ENCODE measurements around the gene FJX1.

Gene FJX1, protein sequence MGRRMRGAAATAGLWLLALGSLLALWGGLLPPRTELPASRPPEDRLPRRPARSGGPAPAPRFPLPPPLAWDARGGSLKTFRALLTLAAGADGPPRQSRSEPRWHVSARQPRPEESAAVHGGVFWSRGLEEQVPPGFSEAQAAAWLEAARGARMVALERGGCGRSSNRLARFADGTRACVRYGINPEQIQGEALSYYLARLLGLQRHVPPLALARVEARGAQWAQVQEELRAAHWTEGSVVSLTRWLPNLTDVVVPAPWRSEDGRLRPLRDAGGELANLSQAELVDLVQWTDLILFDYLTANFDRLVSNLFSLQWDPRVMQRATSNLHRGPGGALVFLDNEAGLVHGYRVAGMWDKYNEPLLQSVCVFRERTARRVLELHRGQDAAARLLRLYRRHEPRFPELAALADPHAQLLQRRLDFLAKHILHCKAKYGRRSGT

DNA sequence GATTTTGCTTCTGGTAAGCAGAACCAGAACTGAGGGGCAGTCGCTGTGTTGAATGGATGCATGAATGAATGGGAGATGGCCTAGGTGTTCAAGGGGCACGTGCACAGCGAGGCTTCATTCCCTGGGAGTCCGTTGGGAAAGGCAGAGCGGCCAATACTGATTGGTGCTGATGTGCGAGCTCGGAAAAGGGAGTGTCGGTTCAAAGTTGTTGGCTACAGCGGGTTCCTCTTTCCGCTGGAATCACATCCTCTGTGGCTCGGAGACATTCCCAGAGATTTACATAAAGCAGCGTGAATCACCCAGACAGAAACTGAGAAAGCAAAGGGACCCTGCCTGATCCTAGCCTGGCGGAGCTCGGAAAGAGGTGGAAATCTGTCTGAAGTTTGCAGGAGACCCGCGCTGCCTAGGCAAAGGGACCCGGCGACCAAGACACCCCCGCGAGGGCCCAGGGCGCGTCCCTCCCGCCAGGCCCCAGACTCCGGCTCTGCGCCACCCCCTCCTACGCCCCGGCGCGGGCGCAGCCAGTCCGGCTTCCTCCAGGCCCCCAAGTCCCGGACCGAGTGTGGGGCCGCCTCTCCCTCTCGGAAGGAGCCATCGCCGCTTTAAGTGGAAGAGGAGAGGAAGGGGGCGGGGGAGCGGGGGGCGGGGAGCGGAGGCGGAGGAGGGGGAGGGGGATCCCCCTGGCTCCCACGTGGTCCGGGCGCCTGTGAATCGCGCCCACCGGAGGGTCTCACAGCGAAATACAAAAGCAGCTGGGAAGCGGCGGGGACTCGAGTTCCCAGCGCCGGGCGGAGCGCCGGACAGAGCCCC, at the start of gene FJX1:
FJX1 (plus strand) TSS at position 774 of the 810 bp plus-strand sequence. CDS start 177 bp downstream, outside the sequence.
- peak; percentile 96 for DNase-seq

DNA sequence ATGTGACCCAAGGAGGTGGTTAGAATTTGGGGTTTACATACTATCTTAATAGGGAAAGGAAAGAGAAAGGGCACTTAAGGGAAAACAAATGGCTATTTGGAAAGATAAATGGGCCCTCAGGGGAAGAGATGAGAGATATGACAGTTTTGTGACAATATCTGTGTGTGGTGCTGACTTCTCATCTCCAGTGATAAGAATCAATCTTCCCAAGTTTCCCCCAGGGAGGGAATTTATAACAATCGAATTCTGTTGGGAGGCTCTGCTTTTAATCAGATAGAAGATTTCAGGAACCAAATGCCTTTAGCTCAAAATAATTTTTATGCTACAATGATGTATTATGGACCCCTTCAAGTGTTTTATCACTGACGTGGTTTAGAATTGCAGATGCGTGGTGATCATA, 46.6 kb upstream of the FJX1 start:
- no peak for DNase-seq

DNA sequence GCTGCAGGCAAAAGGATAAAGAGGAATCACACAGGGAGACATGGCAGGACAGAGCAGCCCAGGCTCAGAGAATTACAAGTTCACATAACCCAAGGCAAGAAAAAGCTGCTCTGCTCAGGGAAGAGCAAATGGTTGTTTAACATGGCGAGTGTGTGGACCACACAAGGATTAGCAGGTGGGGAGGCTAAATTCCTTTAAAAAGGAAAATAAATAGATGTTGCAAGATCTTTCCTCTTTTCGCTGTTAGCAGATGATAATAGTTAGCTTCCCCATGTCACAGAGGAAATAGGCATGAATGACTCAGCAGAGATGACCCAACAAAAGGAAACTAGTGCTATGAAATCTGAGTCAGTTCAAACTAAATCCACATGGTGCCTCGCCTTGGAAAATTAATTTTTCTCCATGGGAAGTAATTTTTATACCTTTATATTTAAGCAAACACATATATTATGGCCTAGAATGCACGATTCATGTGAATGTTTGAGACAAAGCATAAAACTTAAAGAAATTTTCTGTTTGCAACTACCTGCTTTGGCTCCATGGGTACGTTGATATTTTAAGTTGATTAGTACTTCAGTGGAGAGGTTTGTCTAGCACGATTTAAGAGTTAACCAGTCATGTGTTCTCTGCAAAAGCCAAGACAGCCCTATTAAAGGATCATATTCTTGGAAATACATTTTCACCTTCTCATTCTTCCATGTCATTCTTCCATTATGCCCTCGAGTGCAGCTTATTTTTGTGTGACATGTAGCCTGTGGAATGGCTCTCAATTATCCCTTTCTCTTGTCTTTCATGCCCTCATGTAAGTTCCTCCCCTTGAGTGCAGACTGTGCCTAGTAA, 38.5 kb upstream of the FJX1 start:
- peak; percentile 98 for DNase-seq

DNA sequence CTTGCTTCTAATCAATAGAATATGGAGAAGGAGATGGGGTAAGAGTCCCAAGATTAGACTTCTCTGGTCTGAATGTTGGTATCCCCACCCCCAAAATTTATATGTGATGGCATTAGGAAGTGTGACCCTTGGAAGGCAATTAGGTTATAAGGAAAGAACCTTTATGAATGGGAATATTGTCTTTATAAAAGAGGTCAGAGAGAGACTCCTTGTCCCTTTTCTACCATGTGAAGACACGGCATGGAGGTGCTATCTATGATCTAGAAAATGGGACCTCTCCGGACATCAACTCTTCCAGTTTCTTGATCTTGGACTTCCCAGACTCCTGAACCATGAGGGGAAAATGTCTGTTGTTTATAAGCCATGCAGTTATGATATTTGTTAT, 37.9 kb upstream of the FJX1 start:
- DNase-seq: no peak

DNA sequence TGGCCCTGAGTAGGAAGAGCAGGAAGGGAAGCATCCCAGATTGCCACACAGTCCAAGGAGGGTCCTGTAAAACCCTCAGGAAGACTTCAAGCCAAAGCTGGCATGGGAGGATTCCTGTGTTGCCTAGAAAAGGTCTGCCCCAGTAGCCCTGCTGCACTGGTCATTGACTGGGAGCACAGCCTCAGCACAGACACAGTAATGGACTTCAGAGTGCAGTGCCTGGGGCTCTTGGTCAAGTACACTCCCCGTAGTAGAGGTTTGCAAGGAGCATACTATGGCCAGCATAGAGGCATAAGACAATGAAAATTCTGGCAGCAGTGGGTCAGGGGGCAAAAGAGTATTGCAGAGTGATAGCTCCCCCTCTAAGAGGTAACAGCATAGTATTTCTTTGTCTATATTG, 36.2 kb upstream of the FJX1 start:
- DNase-seq: no peak

DNA sequence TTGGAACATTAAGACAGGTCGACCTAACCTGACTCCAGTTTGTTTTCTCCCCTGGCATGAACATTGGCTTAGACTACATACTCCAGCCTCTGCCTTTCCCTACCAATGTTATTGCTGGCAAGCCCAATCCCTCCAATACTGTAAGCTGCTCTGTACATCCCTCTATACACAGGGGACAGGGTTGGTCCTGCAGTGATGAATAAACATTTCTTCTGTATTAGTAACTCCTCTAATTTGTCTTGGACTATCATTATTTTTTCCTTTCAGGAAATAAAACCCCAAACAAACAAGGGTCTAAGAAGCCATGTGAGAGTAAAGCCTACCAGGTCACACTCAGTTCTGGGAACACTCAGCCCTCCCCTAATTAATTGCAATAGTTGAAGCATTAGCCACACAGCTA, 35.1 kb upstream of the FJX1 start:
- DNase-seq: peak; percentile 53

DNA sequence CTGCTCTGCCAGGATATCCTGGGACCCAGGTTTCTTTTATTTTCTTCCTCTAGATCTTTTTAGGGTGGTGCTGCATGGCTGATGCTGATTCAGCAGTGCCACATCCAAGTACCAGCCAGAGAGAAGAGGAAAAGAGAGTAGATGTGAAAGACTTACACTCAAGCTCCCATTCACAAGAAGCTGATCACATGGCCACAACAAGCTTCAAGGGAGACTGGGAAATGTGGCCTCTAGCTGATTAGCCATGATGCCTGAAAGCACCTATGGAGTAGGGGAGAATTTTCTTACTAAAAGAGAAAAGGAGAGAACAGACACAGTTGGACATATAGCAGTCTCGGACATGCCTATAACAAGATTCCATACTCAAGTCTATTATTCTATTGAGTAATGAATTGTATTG, 34.4 kb upstream of the FJX1 start:
- DNase-seq: peak; percentile 11

DNA sequence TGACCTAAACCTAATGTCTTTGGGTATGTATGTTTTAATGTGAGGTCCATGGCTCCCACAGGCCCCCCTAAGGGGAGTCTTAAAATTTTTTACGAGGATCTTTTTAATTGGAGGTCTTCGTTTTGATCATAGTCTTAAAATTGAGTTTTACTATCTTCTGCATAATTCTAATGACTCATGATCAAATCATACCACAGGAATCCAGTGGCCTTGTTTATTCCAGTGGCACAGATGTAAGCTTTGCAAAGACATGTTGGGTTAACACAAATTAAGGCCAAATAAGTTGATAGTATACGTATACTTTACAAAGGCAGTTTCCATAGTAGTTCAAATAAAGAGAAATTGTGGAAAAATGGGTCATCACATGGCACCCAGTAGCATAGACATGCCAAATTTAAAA, 33.9 kb upstream of the FJX1 start:
- DNase-seq: peak; percentile 90

DNA sequence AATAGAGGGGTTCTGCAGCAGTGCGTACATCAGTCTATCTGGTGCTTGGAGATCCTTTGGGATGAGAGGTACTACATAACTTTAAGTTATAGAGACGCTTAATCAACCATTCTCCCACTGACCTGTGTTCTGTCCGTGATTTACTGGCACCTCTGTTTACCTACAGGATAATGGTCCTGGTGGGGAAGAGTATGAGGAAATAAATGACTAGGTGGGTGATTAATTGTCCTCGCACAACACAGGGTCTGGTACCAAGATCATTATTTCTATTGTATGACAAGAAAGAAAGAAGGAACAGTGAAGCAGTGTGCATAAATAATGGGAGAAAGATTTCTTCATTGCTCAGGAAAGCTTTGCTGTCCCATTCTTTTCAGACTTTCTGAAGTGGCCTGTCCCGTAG, 32.8 kb upstream of the FJX1 start:
- DNase-seq: no peak

DNA sequence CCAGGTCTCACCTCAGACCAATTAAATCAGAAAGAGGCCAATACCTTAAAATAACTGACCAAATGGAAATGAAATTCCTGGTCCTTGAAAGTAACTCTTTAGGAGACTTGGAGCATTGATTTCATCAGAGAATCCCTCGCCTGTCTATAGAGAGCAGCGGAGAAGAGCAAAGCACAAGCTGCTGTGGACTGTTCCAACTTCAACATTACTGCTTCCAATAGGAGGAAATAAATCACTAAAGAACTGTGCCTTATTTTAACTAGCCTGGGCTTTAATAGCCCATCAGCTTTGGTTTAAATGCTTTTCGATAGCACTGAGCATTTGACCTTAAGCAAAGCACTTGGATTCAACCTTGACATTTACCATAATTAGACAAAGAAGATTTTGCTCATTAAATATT, 32.0 kb upstream of the FJX1 start:
- no peak for DNase-seq

DNA sequence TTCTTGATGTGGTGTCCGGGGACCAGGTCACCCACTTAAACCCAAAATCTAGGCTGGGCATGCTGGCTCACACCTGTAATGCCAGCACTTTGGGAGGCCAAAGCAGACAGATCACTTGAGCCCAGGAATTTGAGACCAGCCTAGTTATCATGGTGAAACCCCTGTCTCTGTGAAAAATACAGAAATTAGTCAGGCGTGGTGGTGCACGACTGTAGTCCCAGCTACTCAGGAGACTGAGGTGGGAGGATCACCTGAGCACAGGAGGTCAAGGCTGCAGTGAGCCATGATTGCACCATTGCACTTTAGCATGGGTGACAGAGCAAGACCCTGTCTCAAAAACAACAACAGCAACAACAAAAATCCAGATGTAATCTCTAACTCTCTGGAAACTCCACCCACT, 30.3 kb upstream of the FJX1 start:
- no peak for DNase-seq

DNA sequence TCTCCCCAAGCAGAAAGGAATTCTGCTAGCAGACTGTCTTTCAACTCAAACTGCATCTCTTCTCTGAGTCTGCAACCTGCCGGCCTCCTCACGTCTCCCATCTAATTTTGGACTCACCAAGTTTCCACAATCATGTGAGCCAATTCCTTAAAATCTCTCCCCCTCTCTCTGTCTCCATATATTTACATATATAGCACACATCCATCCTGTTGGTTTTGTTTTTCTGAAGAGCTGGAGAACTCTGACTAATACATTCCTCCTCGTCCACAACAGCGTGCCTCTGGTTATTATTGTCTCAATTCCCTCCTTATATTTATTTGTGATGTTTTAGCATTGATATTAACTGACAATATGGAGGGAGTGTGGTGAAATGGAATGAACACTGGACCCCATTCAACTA, 29.6 kb upstream of the FJX1 start:
- DNase-seq: peak; percentile 87

DNA sequence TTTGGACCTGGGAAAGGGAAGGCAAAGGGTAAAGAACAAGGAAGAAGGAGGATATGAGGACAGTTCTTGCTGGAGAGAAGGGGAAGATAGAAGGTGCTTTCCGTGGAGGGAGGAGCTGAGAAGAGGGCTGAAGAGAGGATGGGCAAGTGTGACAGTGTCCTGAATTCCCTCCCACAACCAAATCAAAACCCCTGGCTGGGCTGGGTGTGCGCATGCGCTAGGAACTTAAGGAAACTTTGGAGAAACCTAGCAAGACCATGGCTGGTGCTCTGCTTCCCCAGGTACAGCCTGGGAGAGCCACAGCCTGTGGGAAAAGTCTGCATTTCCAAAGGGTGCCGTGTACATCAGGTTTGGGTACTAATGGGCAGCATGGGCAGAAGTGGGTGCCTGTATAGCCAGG, 29.0 kb upstream of the FJX1 start:
- no peak for DNase-seq

DNA sequence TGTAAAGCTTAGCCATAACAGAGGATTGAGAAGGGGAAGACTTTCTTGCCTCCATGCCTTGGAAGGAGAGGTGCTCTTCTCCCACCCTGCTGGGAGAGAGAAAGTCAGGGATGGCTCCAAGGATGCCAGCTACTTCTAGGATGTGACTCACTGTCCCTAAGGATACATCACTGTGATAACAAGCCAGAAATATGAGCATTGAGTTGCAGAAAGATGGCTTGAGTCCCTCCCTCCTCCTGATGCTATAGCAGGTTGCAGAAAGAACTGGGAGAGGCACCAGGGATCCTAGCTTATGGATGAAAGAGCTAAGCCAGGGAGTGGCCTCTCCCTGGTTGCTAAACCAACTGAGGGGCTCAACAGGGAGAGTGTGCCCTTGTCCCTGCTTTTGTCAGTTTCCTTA, 27.8 kb upstream of the FJX1 start:
- DNase-seq: no peak

DNA sequence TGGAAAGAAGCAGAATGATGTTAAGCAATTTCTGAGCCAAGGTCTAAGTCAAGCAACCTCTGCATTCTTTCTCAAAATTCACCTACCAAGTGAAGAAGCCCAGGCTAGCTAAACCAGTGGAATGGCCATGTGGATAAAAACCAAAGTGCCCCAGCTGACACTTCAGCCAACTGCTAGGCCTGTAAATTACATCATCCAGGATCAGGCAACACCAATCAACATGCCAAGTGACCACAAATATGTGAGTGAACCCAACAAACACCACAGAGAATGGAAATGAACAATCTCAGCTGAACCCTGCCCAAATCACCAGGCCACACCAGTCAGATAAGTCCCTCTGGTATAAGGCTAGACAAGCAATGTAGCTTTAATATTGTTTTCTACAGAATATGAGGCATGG, 25.1 kb upstream of the FJX1 start:
- peak; percentile 92 for DNase-seq

DNA sequence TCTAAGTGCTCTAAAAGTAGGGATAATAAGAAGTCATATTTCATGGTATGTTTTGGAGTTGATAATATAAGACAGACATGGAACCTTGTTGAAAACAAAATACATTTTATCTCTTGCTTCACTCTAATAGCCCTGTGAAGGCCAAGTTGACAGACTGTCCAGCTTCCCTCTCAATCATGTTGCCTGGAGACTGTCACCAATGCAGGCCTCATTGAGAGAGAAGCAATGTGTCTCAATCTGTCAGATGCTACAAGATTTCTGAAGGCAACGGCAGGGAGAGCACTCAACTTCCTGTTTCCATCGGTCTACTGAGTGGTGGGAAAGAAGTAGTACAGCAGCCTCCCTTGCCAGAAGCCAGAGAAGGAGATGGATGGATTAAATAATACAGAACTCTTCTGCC, 23.6 kb upstream of the FJX1 start:
- no peak for DNase-seq

DNA sequence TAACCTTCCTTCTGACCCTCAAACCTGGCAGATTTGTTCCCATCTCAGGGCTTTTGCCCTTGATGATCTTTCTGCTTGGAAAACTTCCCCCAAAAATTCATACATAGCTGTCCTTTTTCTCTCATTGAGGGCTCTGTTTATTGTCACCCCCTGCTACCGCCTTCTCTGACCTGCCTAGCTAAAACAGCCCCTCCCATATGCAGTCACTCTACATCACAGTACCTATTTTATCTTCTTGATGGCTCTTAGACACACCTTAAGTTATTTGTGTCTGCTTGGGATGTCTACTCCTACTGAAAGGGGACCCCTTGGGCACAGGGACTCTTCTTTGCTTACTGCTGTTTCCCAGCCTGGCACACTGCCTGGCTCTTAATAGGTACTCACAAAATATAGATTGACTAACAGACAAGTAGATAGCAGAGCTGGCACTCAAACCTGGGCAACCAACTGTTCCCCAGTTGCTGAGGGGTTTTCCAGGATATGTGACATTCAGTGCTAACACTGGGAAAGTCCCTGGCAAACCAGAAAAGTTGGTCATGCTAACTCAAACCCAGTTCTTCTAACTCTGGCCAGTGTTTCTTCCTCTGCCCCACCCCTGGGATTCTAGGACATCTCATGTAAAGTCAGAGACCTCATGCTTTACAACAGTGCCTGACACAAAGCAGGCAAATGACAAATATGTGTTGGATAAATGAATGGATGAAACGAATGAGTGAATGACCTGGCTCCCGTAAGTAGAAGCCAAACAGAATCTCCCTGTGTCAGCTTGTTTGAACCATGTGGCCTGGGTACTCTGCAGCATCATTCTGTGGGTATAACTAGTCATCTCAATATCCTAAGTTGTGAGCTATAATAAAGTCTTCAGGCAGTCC, 19.8 kb upstream of the FJX1 start:
- no peak for DNase-seq

DNA sequence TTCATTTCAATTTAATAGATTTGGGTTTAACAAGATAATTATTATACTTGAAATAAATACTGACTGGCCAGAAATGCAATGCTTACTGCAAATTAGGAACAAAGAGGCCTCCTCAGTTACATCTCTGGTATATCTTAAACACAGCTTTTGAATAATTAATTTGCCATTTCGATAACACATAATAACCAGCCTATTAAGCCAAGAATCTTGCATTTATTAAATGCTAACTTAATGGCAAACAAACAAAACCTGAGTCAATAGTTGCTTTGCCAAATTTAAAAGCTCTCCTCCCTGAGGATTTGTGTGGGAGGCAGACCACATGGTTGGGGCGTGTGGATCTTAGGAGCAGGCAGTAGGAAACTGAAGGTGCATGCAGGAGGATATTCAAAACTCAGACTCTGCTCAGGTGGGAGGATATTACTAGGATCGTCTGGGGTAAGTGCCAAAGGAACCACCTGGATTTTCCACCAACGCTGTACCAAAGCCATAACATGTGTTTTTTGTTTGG, 17.9 kb upstream of the FJX1 start:
- DNase-seq: no peak

DNA sequence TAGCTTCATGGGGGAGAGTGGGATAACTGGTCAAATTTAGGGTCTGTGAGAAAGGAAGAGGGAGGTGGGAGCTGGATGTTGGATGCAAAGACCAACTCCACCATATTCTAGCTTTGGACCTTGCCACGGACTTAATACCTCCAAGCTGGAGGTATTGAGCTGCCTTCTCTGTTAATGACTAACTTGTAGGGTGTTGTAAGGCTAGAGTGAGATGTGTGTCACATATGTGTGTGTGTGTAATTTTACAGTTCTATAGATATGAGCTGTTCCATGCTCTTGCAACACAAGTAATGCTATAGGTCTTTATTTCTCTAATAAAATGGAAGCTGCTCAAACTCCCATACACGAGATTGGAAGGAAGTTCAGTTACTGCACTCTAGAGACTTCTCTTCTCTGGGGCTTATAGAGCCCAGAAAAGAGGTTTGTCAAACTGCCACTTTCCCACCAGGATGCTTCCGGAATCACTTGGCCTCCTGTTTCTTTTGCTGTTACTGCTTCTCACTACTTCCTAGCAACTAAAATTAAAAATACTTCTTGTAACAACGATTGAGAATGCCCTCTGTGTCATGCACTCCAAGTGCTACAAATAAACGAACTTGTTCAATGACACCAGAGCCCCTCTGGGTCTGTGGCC, 16.0 kb upstream of the FJX1 start:
- DNase-seq: no peak

DNA sequence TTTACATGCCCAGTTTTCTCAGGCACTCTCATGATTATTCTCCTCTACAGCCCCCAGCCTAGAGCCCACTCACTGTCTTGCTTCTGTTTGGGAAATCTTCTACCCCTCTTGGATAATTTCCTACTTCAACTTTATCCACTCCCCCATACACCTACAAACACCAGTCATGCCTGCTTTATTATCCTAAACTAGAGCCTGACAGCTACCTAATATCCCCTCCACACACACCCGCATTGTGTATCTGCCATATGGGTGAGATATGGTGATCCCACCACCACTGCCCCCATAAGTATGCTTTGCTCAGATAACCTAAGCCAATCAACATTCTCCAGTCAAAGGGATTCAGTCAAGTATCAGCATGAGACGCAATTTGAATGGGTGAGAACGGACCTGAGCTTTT, 15.3 kb upstream of the FJX1 start:
- DNase-seq: no peak

DNA sequence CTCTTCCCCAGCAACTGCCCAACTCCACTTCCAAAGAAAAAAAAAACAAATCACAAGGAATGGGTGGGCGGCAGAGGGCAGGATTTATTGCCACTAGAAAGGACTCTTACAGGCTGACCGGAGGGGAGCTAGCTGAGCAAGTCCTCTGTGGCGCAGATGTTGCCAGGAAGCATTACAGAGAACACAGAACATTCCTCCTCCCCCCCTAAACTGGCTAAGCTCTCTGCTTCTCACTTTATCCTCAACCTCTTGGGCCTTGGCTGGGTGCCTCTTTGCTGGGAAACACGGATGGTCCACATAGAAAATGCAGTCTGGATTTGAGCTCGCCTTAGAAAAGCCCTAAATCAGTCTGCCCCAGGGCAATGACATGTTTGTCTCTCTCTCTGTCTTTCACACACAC, 12.6 kb upstream of the FJX1 start:
- no peak for DNase-seq

DNA sequence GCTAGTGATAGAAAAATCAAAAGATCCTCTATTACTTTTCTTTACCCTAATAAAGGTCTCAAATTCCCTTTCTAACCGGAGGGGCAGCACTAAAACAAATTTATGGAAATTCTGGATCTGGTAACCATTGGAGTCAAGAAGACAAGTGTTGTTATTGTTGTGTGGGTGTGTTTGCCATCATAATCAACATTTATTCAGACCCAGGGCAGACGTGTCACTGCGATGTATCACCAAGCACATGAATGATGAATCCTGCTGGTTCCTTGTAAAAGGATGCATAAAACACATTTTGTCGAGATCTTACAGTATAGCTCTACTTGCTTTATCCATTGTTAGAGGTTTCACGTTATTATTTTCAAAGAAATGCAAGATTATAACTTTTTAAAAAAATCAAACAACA, 12.1 kb upstream of the FJX1 start:
- DNase-seq: no peak
